Neural cell (in vitro differentiated cells): Measurements from ENCODE around the gene CMBL.

Source experiments
- CTCF ChIP-seq: fragments of 450-650 bp; IDR thresholded peaks from 2 replicates; pipeline ENCODE4 v1.5.1; 2014; ENCODE audit warnings: antibody characterized with exemption, mild to moderate bottlenecking, moderate library complexity; ENCODE audit not compliant: poor library complexity, severe bottlenecking
- EP300 ChIP-seq: fragments of 450-650 bp; conservative IDR thresholded peaks from 2 replicates; pipeline ENCODE4 v1.6.1; 2014; ENCODE audit warnings: antibody characterized with exemption, mild to moderate bottlenecking, moderate library complexity; ENCODE audit not compliant: poor library complexity, severe bottlenecking
- EZH2 ChIP-seq: fragments of 200-600, 300-800 bp; shearing (Covaris generic), sonication (generic); IDR thresholded peaks from 2 replicates; pipeline ENCODE4 v1.6.1; 2014; ENCODE audit warnings: antibody characterized with exemption, low read length, borderline replicate concordance, mild to moderate bottlenecking; ENCODE audit not compliant: insufficient read depth, poor library complexity, severe bottlenecking
- POLR2AphosphoS5 ChIP-seq: IDR thresholded peaks from 2 replicates; pipeline ENCODE4 v1.6.1; 2012
- RAD21 ChIP-seq: fragments of 450-650 bp; conservative IDR thresholded peaks from 2 replicates; pipeline ENCODE4 v1.6.1; 2014; ENCODE audit warnings: antibody characterized with exemption, mild to moderate bottlenecking, moderate library complexity
- REST ChIP-seq: IDR thresholded peaks from 2 replicates; pipeline ENCODE4 v1.6.1; 2012; ENCODE audit warnings: borderline replicate concordance
- SMC3 ChIP-seq: fragments of 450-650 bp; conservative IDR thresholded peaks from 2 replicates; pipeline ENCODE4 v1.6.1; 2014; ENCODE audit warnings: antibody characterized with exemption, mild to moderate bottlenecking, moderate library complexity; ENCODE audit not compliant: poor library complexity
- TAF1 ChIP-seq: IDR thresholded peaks from 2 replicates; pipeline ENCODE4 v1.6.1; 2012; ENCODE audit warnings: low read depth

GRCh38 chr5:10297646-10298204 lies 10.0 kb downstream of the CMBL start:
- TF ChIP-seq EZH2 (no peak), POLR2AphosphoS5 (no peak), CTCF (no peak), RAD21 (no peak), EP300 (no peak), SMC3 (no peak), REST (no peak), TAF1 (no peak)
